OCI-LY7 (cell line): ENCODE measurements around the gene TFCP2L1. TPM values are rescaled to one million over a fixed set of nuclear protein-coding genes. Genes with fewer than 3 reads are reported as not detected.

Experiments used
- BruUV-seq: library from RNA; stranded (reverse); fragments of 400-500 nt; replicated peaks from 2 replicates; lab custom pipeline; 2021; lab: Mats Ljungman, UMichigan
- CTCF ChIA-PET: fragments of 300-600 bp; sonication (Branson Sonifier 250); formaldehyde crosslinking; loops from one replicate; lab custom pipeline; 2022; ENCODE audit warnings: antibody characterized with exemption; ENCODE audit not compliant: unreplicated experiment; lab: Charles Lee
- POLR2A ChIA-PET: fragments of 300-600 bp; sonication (Branson Sonifier 250); formaldehyde crosslinking; loops from one replicate; lab custom pipeline; 2022; ENCODE audit warnings: antibody characterized with exemption; lab: Charles Lee
- DNase-seq: peaks from one replicate; pipeline ENCODE4 v3.0.0-alpha.2; 2015; ENCODE audit warnings: low spot score
- H2AFZ ChIP-seq: fragments of 200-600 bp; sonication (generic), shearing (Covaris generic); 2 replicates; pipeline ENCODE4 v1.6.1; 2014; ENCODE audit warnings: mild to moderate bottlenecking, antibody characterized with exemption, low read length, moderate library complexity
- H3K27ac ChIP-seq: fragments of 200-600 bp; sonication (generic); 2 replicates; pipeline ENCODE4 v1.5.1; 2014; ENCODE audit warnings: mixed run types, low read depth, mild to moderate bottlenecking, moderate library complexity, low read length, inconsistent platforms; ENCODE audit not compliant: poor library complexity, severe bottlenecking
- H3K36me3 ChIP-seq: fragments of 200-600 bp; sonication (generic); 2 replicates; pipeline ENCODE4 v1.6.1; 2014; ENCODE audit warnings: mild to moderate bottlenecking, antibody characterized with exemption, low read length, moderate library complexity, mixed read lengths; ENCODE audit not compliant: insufficient read depth
- H3K4me1 ChIP-seq: fragments of 200-600 bp; sonication (generic); 2 replicates; pipeline ENCODE4 v1.5.1; 2014; ENCODE audit warnings: mild to moderate bottlenecking, low read length; ENCODE audit not compliant: insufficient read depth, poor library complexity, severe bottlenecking
- H3K4me2 ChIP-seq: fragments of 200-600 bp; sonication (generic); 2 replicates; pipeline ENCODE4 v1.6.1; 2014; ENCODE audit warnings: mild to moderate bottlenecking, low read length
- H3K4me3 ChIP-seq: fragments of 200-600 bp; sonication (generic); 2 replicates; pipeline ENCODE4 v1.5.1; 2014; ENCODE audit warnings: mild to moderate bottlenecking, low read depth, low read length; ENCODE audit not compliant: poor library complexity, severe bottlenecking
- H3K79me2 ChIP-seq: fragments of 200-600 bp; sonication (generic); 2 replicates; pipeline ENCODE4 v1.6.1; 2016; ENCODE audit warnings: low read depth, mild to moderate bottlenecking, low read length, moderate library complexity, mixed read lengths; ENCODE audit not compliant: insufficient read depth
- H3K9me2 ChIP-seq: fragments of 200-600 bp; sonication (generic); 2 replicates; pipeline ENCODE4 v1.6.1; 2016; ENCODE audit warnings: mild to moderate bottlenecking, low read length, mixed read lengths; ENCODE audit not compliant: insufficient read depth
- H3K9me3 ChIP-seq: fragments of 200-600 bp; sonication (generic); 2 replicates; pipeline ENCODE4 v1.6.1; 2014; ENCODE audit warnings: mild to moderate bottlenecking, mixed run types, low read length, mixed read lengths
- H4K20me1 ChIP-seq: fragments of 200-600 bp; sonication (generic); 2 replicates; pipeline ENCODE4 v1.6.1; 2014; ENCODE audit warnings: mild to moderate bottlenecking, antibody characterized with exemption, low read length, moderate library complexity, mixed read lengths; ENCODE audit not compliant: insufficient read depth
- CTCF ChIP-seq: fragments of 200-600 bp; sonication (generic); conservative IDR thresholded peaks from 2 replicates; pipeline ENCODE4 v1.5.1; 2014; ENCODE audit warnings: mild to moderate bottlenecking, antibody characterized with exemption, low read length, moderate library complexity, mixed read lengths
- EZH2phosphoT487 ChIP-seq: fragments of 200-600 bp; sonication (generic); IDR thresholded peaks from 2 replicates; pipeline ENCODE4 v1.6.1; 2018; ENCODE audit warnings: low read depth, borderline replicate concordance, mild to moderate bottlenecking, mixed run types, antibody characterized with exemption, low read length, moderate library complexity, mixed read lengths
- intact Hi-C: fragments of 100-400 bp; cut with micrococcal nuclease; formaldehyde crosslinking; loops from one replicate; pipeline ENCODE4 v1.10.0; 2022; ENCODE audit not compliant: unreplicated experiment
- total RNA-seq, 2 experiments: library from RNA; depleted of rRNA in 1 of 2; stranded (reverse); fragments of >200 nt in 1 of 2; shearing (Covaris generic) in 1 of 2; gene quantifications; 2 replicates each; pipeline ENCODE4 v1.2.3, GENCODE V29; 2014 to 2022

The TFCP2L1 gene
- total RNA-seq, 2 experiments from 2014 or later, result 0.06 to 1.4 TPM

GRCh38 chr2:121172456-121172855 is 112.5 kb downstream of the TFCP2L1 start:
- CTCF ChIA-PET, result no interaction called here
- no peaks in the 10 kb centered on the region for H3K4me1 ChIP-seq
- BruUV-seq, result no TSS peak
- H3K79me2 ChIP-seq, result no peaks in the 10 kb centered on the region
- H3K9me2 ChIP-seq, result no peaks in the 10 kb centered on the region
- no peak overlapping the region for H3K4me2 ChIP-seq
- H3K4me3 ChIP-seq, result no peak overlapping the region
- H3K36me3 ChIP-seq, result no peaks in the 10 kb centered on the region
- H2AFZ ChIP-seq, result no peak overlapping the region
- no peaks in the 10 kb centered on the region for H4K20me1 ChIP-seq
- no peak for DNase-seq
- POLR2A ChIA-PET, result no interaction called here
- no peak overlapping the region for H3K27ac ChIP-seq
- intact Hi-C loops, result no loop called here
- TF ChIP-seq CTCF (no peak), EZH2phosphoT487 (no peak)
- no peaks in the 10 kb centered on the region for H3K9me3 ChIP-seq

- no peak for TF ChIP-seq EZH2phosphoT487
- no peak for TF ChIP-seq CTCF
- H3K79me2 ChIP-seq, result no peaks in the 10 kb centered on the region
- H3K4me1 ChIP-seq, result no peaks in the 10 kb centered on the region
- H2AFZ ChIP-seq, result no peak overlapping the region
- ChIA-PET POLR2A (no interaction called here), CTCF (no interaction called here)
- intact Hi-C loops, result no loop called here
- H3K27ac ChIP-seq, result no peak overlapping the region
- no peak for DNase-seq
- no peaks in the 10 kb centered on the region for H3K9me3 ChIP-seq
- BruUV-seq, result no TSS peak
- H3K36me3 ChIP-seq, result no peaks in the 10 kb centered on the region
- H3K4me2 ChIP-seq, result no peak overlapping the region
- H3K4me3 ChIP-seq, result no peak overlapping the region
- no peaks in the 10 kb centered on the region for H3K9me2 ChIP-seq
- H4K20me1 ChIP-seq, result no peaks in the 10 kb centered on the region
Observed at GRCh38 chr2:121171625-121172119, 113.3 kb downstream of the TFCP2L1 start.

- ChIA-PET CTCF (no interaction called here), POLR2A (interaction anchor here (0.9 kb wide), 1 partner anchor 10 kb away, joined by 3 read pairs; no protein-coding TSS in a partner anchor)
- intact Hi-C loops, result no loop called here
- DNase-seq, result no peak
- Histone ChIP-seq H3K79me2 (no peaks in the 10 kb centered on the region), H3K4me1 (no peaks in the 10 kb centered on the region), H4K20me1 (no peaks in the 10 kb centered on the region), H2AFZ (no peak overlapping the region), H3K9me3 (no peaks in the 10 kb centered on the region), H3K4me3 (no peak overlapping the region), H3K36me3 (no peaks in the 10 kb centered on the region), H3K27ac (no peak overlapping the region), H3K4me2 (no peak overlapping the region), H3K9me2 (no peaks in the 10 kb centered on the region)
- no TSS peak for BruUV-seq
- no peak for TF ChIP-seq EZH2phosphoT487
- TF ChIP-seq CTCF, result no peak
Observed at GRCh38 chr2:121170577-121170976, 114.4 kb downstream of the TFCP2L1 start.
